OCI-LY1 (cell line): ENCODE data around the gene USP47.

Source experiments
- H2AFZ ChIP-seq: fragments of 200-600 bp; sonication (generic), shearing (Covaris generic); 2 replicates; pipeline ENCODE4 v1.6.0; 2014; ENCODE audit warnings: antibody characterized with exemption, mild to moderate bottlenecking, low read length
- H3F3A ChIP-seq: fragments of 200-600 bp; sonication (generic), shearing (Covaris generic); 2 replicates; pipeline ENCODE4 v1.6.0; 2014; ENCODE audit warnings: mild to moderate bottlenecking, antibody characterized with exemption, low read length, moderate library complexity; ENCODE audit not compliant: insufficient read depth
- H3K27ac ChIP-seq: fragments of 200-600 bp; sonication (generic); 2 replicates; pipeline ENCODE4 v1.5.1; 2014; ENCODE audit warnings: low read length, mixed run types, mild to moderate bottlenecking, low read depth; ENCODE audit not compliant: poor library complexity, severe bottlenecking
- H3K27me3 ChIP-seq: fragments of 200-600 bp; sonication (generic); 2 replicates; pipeline ENCODE4 v1.6.0; 2014; ENCODE audit warnings: antibody characterized with exemption, mild to moderate bottlenecking, low read length, moderate library complexity; ENCODE audit not compliant: insufficient read depth
- H3K36me3 ChIP-seq: fragments of 200-600 bp; sonication (generic); 2 replicates; pipeline ENCODE4 v1.6.1; 2014; ENCODE audit warnings: mild to moderate bottlenecking, antibody characterized with exemption, low read length, moderate library complexity, mixed read lengths; ENCODE audit not compliant: insufficient read depth
- H3K4me1 ChIP-seq: fragments of 200-600 bp; sonication (generic); 2 replicates; pipeline ENCODE4 v1.5.1; 2014; ENCODE audit warnings: mild to moderate bottlenecking, low read length, moderate library complexity; ENCODE audit not compliant: insufficient read depth, severe bottlenecking
- H3K4me2 ChIP-seq: fragments of 200-600 bp; sonication (generic), shearing (Covaris generic); 2 replicates; pipeline ENCODE4 v1.6.1; 2014; ENCODE audit warnings: low read length
- H3K4me3 ChIP-seq: fragments of 200-600 bp; sonication (generic); 2 replicates; pipeline ENCODE4 v1.5.1; 2014; ENCODE audit warnings: low read length, low read depth, mild to moderate bottlenecking, mixed read lengths; ENCODE audit not compliant: poor library complexity, severe bottlenecking
- H3K79me2 ChIP-seq: fragments of 200-600 bp; shearing (Covaris generic); 2 replicates; pipeline ENCODE4 v1.6.1; 2016; ENCODE audit warnings: mixed run types, low read length, mixed read lengths; ENCODE audit not compliant: insufficient read depth
- H3K9ac ChIP-seq: fragments of 200-600 bp; sonication (generic), shearing (Covaris generic); 2 replicates; pipeline ENCODE4 v1.6.1; 2014; ENCODE audit warnings: mild to moderate bottlenecking, low read length, mixed read lengths
- H3K9me2 ChIP-seq: fragments of 200-600 bp; sonication (generic), shearing (Covaris generic); 2 replicates; pipeline ENCODE4 v1.6.1; 2014; ENCODE audit warnings: low read depth, mild to moderate bottlenecking, low read length, mixed read lengths
- H3K9me3 ChIP-seq: fragments of 200-600 bp; shearing (Covaris generic); 2 replicates; pipeline ENCODE4 v1.6.1; 2014; ENCODE audit warnings: low read length, mixed read lengths
- H4K20me1 ChIP-seq: fragments of 200-600 bp; sonication (generic), shearing (Covaris generic); 2 replicates; pipeline ENCODE4 v1.6.0; 2016; ENCODE audit warnings: mild to moderate bottlenecking, low read length; ENCODE audit not compliant: insufficient read depth
- CTCF ChIP-seq: fragments of 200-600 bp; sonication (generic), shearing (Covaris generic); IDR thresholded peaks from 2 replicates; pipeline ENCODE4 v1.5.1; 2017; ENCODE audit warnings: mild to moderate bottlenecking, antibody characterized with exemption, low read length, moderate library complexity, mixed read lengths
- EZH2 ChIP-seq: fragments of 200-600 bp; sonication (generic), shearing (Covaris generic); IDR thresholded peaks from 2 replicates; pipeline ENCODE4 v1.8.0; 2017; ENCODE audit warnings: borderline replicate concordance, mixed run types, mild to moderate bottlenecking, antibody characterized with exemption, low read length, moderate library complexity, mixed read lengths

USP47 gene

GRCh38 chr11:11817957-11818356 is 23.8 kb upstream of the USP47 start:
- Histone ChIP-seq H3K9me3 (no peaks in the 10 kb centered on the region), H3K4me1 (no peaks in the 10 kb centered on the region), H3K36me3 (no peaks in the 10 kb centered on the region), H3K27me3 (no peaks in the 10 kb centered on the region), H2AFZ (no peak overlapping the region), H3K27ac (no peak overlapping the region), H3K79me2 (no peaks in the 10 kb centered on the region), H4K20me1 (no peaks in the 10 kb centered on the region), H3F3A (no peaks in the 10 kb centered on the region), H3K4me3 (no peak overlapping the region), H3K9me2 (no peaks in the 10 kb centered on the region), H3K4me2 (no peak overlapping the region), H3K9ac (no peak overlapping the region)
- TF ChIP-seq EZH2 = no peak
- no peak for TF ChIP-seq CTCF

DNA sequence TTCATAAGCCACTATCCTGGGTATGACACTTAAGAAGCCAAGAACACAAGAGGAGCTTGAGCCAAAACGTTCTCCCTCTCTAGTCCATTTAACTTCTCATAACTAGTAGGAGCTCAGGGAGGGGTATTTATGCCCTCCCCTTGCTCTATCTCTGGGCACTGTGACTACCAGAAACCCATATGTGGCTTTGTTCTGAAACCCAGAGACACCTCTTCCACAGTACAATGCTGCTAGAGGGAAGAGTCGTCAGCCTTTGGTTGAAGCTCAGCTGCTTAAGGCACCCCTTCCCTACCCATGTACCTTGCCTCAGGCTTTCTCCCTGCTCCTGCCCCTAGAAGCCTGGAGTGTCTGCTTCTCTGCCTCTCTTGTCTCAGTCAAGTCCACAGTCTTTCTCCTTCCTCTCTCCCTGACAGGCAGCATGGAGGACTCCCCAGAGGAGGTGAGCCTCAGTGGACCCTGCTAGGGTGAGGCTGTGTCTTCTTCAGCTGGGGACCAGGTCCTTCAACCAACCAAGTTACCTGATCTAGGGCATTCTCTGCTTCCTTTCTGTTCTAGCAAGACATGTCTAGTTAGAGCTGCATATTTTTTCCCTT is 23.1 kb upstream of the USP47 start:
- Histone ChIP-seq H3K9ac (no peak overlapping the region), H3K36me3 (no peaks in the 10 kb centered on the region), H4K20me1 (no peaks in the 10 kb centered on the region), H3K9me3 (no peaks in the 10 kb centered on the region), H3K4me3 (no peak overlapping the region), H3K27ac (no peak overlapping the region), H3F3A (no peaks in the 10 kb centered on the region), H2AFZ (no peak overlapping the region), H3K4me2 (no peak overlapping the region), H3K79me2 (no peaks in the 10 kb centered on the region), H3K4me1 (no peaks in the 10 kb centered on the region), H3K9me2 (no peaks in the 10 kb centered on the region), H3K27me3 (no peaks in the 10 kb centered on the region)
- TF ChIP-seq EZH2 (no peak), CTCF (no peak)

GRCh38 chr11:11821899-11822298 is 19.9 kb upstream of the USP47 start:
- H3K4me1 ChIP-seq = no peaks in the 10 kb centered on the region
- no peak overlapping the region for H3K27ac ChIP-seq
- H3K9me3 ChIP-seq = no peaks in the 10 kb centered on the region
- no peaks in the 10 kb centered on the region for H3K9me2 ChIP-seq
- no peaks in the 10 kb centered on the region for H3K79me2 ChIP-seq
- H3K27me3 ChIP-seq = no peaks in the 10 kb centered on the region
- H3F3A ChIP-seq = no peaks in the 10 kb centered on the region
- no peak overlapping the region for H3K9ac ChIP-seq
- no peak overlapping the region for H3K4me3 ChIP-seq
- H3K4me2 ChIP-seq = no peak overlapping the region
- TF ChIP-seq CTCF = no peak
- TF ChIP-seq EZH2 = no peak
- no peaks in the 10 kb centered on the region for H3K36me3 ChIP-seq
- no peaks in the 10 kb centered on the region for H4K20me1 ChIP-seq
- no peak overlapping the region for H2AFZ ChIP-seq
